HL-60 (cell line): ENCODE results near the gene MXD4.

Source experiments
- DNase-seq, 2 experiments: peaks; one replicate each; pipeline ENCODE4 v3.0.0-alpha.2; 2010 to 2020; ENCODE audit warnings: low read depth in 1 of 2, low spot score in 1 of 2
- H3K27ac ChIP-seq: fragments of 250-450 bp; sonication (Bioruptor Pico); replicated peaks from 2 replicates; pipeline ENCODE4 v1.5.1; 2020; ENCODE audit warnings: mild to moderate bottlenecking, moderate library complexity
- H3K27me3 ChIP-seq: fragments of 250-450 bp; sonication (Bioruptor Pico); 2 replicates; pipeline ENCODE4 v1.5.1; 2021; ENCODE audit warnings: mild to moderate bottlenecking, moderate library complexity; ENCODE audit not compliant: insufficient read depth, poor library complexity, severe bottlenecking
- H3K4me3 ChIP-seq: replicated peaks from 2 replicates; pipeline ENCODE4 v1.5.1; 2011; ENCODE audit warnings: mild to moderate bottlenecking, control low read depth, low read length; ENCODE audit not compliant: insufficient read depth
- GABPA ChIP-seq: IDR thresholded peaks from 2 replicates; pipeline ENCODE4 v1.6.1; 2012; ENCODE audit warnings: low read depth
- POLR2AphosphoS5 ChIP-seq: IDR thresholded peaks from 2 replicates; pipeline ENCODE4 v1.6.1; 2012; ENCODE audit warnings: low read depth
- SPI1 ChIP-seq: IDR thresholded peaks from 2 replicates; pipeline ENCODE4 v1.6.1; 2012; ENCODE audit warnings: low read depth, mild to moderate bottlenecking, borderline replicate concordance
- TF ChIP-seq, protein P1 (sequence below): IDR thresholded peaks from 2 replicates; pipeline ENCODE4 v1.6.1; 2012; ENCODE audit warnings: low read depth; ENCODE audit not compliant: insufficient replicate concordance
- TF ChIP-seq, protein P2 (sequence below): IDR thresholded peaks from one replicate; pipeline ENCODE4 v1.5.1; 2011; ENCODE audit warnings: low read length, control low read depth, inconsistent platforms; ENCODE audit not compliant: insufficient read depth

The MXD4 gene

DNA sequence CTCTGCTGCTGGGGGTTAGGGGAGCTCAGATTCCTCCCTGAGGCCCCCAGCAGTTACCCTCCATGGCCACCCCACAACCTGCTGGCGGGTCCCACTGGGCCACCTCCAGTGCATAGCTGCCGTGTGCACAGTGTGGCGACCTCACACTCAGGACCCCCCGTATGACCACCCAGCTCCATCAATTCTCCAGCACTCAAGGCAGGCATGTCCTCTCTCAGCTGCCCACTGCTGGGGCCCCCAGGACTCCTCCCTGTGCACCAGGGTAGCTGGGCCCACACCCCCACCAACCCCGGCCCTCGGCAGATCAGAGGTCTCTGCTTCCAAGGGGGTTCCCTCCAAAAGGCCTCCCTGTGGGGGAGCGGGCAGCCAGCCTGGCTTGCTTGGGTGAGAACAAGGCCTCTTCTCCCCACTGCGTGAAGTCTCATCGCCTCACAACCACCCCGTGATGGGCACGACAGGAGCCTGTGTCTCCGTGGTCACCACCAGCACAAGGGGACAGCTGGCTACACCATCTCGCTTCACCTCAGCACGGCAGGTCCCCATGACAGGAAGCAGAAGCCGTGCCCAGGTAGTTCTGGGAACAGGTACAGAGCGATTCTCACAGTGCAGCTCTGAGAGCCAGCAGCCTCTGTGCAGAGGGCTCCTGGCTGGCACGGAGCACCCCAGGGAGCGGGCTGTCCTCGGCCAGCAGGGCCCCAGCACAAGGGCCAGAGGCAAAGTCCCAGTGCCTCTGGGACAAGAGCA lies 15.4 kb downstream of the MXD4 start:
- Histone ChIP-seq H3K27ac (no peak overlapping the region), H3K27me3 (no peaks in the 10 kb centered on the region), H3K4me3 (no peak overlapping the region)
- no peak for DNase-seq
- TF ChIP-seq POLR2AphosphoS5 (no peak), SPI1 (no peak), GABPA (no peak)
- TF ChIP-seq, protein P1, sequence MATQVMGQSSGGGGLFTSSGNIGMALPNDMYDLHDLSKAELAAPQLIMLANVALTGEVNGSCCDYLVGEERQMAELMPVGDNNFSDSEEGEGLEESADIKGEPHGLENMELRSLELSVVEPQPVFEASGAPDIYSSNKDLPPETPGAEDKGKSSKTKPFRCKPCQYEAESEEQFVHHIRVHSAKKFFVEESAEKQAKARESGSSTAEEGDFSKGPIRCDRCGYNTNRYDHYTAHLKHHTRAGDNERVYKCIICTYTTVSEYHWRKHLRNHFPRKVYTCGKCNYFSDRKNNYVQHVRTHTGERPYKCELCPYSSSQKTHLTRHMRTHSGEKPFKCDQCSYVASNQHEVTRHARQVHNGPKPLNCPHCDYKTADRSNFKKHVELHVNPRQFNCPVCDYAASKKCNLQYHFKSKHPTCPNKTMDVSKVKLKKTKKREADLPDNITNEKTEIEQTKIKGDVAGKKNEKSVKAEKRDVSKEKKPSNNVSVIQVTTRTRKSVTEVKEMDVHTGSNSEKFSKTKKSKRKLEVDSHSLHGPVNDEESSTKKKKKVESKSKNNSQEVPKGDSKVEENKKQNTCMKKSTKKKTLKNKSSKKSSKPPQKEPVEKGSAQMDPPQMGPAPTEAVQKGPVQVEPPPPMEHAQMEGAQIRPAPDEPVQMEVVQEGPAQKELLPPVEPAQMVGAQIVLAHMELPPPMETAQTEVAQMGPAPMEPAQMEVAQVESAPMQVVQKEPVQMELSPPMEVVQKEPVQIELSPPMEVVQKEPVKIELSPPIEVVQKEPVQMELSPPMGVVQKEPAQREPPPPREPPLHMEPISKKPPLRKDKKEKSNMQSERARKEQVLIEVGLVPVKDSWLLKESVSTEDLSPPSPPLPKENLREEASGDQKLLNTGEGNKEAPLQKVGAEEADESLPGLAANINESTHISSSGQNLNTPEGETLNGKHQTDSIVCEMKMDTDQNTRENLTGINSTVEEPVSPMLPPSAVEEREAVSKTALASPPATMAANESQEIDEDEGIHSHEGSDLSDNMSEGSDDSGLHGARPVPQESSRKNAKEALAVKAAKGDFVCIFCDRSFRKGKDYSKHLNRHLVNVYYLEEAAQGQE = no peak
- TF ChIP-seq, protein P2, sequence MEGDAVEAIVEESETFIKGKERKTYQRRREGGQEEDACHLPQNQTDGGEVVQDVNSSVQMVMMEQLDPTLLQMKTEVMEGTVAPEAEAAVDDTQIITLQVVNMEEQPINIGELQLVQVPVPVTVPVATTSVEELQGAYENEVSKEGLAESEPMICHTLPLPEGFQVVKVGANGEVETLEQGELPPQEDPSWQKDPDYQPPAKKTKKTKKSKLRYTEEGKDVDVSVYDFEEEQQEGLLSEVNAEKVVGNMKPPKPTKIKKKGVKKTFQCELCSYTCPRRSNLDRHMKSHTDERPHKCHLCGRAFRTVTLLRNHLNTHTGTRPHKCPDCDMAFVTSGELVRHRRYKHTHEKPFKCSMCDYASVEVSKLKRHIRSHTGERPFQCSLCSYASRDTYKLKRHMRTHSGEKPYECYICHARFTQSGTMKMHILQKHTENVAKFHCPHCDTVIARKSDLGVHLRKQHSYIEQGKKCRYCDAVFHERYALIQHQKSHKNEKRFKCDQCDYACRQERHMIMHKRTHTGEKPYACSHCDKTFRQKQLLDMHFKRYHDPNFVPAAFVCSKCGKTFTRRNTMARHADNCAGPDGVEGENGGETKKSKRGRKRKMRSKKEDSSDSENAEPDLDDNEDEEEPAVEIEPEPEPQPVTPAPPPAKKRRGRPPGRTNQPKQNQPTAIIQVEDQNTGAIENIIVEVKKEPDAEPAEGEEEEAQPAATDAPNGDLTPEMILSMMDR = no peak

DNA sequence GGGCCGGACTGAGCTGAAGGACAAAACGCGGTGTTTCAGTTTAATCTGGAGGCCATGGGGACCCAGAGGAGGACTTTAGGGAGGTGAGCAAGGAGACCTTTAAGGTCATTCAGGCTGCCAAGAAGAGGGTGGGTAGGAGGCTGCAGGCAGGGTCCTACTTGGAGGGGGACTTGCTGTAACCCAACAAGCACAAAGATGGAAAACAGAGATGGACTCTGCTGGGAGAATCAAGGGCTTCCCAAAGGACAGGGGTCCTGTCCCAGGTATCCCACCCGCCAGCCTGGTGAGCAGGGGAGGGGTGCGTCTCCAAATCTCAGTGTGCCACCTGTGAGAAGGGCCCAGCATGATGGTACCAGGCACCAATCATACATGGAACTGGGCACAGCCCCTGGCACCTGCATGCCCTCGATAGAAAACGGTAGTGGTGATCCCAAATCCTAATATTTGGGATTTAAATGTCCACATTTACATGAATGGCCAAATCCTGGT lies 16.1 kb downstream of the MXD4 start:
- TF ChIP-seq SPI1 (no peak), POLR2AphosphoS5 (no peak), GABPA (no peak)
- TF ChIP-seq, protein P2 = no peak
- TF ChIP-seq, protein P1 = no peak

DNA sequence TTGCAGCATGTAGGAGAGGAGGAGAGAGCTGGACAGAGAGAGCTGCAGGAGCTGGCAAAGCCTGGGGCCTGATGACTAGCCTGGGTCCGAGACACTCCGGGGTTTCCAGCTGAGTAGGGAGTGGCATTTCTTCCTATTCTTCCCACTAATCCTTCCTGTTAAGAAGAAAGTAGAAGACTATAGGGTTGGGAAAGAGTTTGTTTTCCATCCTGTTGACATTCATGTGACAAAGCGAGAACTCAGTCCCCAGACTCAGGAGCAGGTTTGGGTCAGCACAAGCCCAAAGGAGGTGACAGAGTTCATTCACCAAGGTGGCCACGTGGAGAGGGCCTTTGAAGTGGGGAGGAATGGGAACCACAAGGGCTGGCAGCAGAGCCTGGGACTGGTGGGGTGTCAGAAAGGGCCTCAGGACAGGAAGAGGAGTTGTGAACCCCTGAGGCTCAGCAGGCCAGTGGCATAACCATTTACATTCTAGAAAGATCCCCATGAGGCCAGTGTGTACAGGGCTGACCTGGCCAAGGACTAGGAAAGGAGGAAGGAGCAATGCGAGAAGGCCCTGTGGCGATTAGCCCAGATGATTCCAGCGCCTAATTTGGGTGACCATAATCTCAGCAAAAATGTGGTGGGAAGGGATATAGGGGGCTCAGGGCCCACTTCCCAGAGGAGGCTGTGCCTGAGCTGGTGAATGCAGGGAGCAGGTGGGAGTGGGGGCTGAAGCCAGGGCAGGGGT lies 16.7 kb downstream of the MXD4 start:
- H3K4me3 ChIP-seq = no peak overlapping the region
- no peaks in the 10 kb centered on the region for H3K27me3 ChIP-seq
- no peak overlapping the region for H3K27ac ChIP-seq
- TF ChIP-seq, protein P2 = no peak
- no peak for TF ChIP-seq POLR2AphosphoS5
- TF ChIP-seq SPI1 = no peak
- TF ChIP-seq, protein P1 = no peak
- no peak for TF ChIP-seq GABPA
- DNase-seq = no peak

More for the DNA sequence above, 16.1 kb downstream of the MXD4 start:
- no peak for DNase-seq
- Histone ChIP-seq H3K4me3 (no peak overlapping the region), H3K27me3 (no peaks in the 10 kb centered on the region), H3K27ac (no peak overlapping the region)
